Liver (tissue), 9 donors: ENCODE measurements around the gene MADD. TPM values are rescaled to one million over a fixed set of nuclear protein-coding genes. Genes with fewer than 3 reads are reported as not detected.

ENCODE experiments used
- DNase-seq: peaks from one replicate; pipeline ENCODE4 v3.0.0-alpha.2; 2017; ENCODE audit warnings: low spot score
- H3K27ac ChIP-seq, 2 donors: one replicate each; pipeline ENCODE4 v1.7.0; 2013; ENCODE audit warnings: inconsistent platforms in 2 of 2, low read length in 2 of 2, control low read depth in 1 of 2, low read depth in 1 of 2, mild to moderate bottlenecking in 1 of 2
- H3K27me3 ChIP-seq, 4 donors: one replicate each; pipeline versions ENCODE4 v1.6.1 to v1.7.0; 2013; ENCODE audit warnings: low read length in 3 of 4, inconsistent platforms in 1 of 4, mild to moderate bottlenecking in 1 of 4, moderate library complexity in 1 of 4; ENCODE audit not compliant: control insufficient read depth in 4 of 4, insufficient read depth in 4 of 4
- H3K36me3 ChIP-seq, 4 donors: one replicate each; pipeline versions ENCODE4 v1.6.1 to v1.7.0; 2013; ENCODE audit warnings: low read length in 3 of 4, mild to moderate bottlenecking in 3 of 4, low read depth in 1 of 4, moderate library complexity in 1 of 4; ENCODE audit not compliant: control insufficient read depth in 4 of 4, insufficient read depth in 3 of 4
- H3K4me1 ChIP-seq, 4 donors: one replicate each; pipeline versions ENCODE4 v1.6.1 to v1.7.0; 2013; ENCODE audit warnings: low read length in 3 of 4, mild to moderate bottlenecking in 3 of 4, moderate library complexity in 1 of 4; ENCODE audit not compliant: control insufficient read depth in 4 of 4, insufficient read depth in 4 of 4
- H3K4me3 ChIP-seq, 3 donors: one replicate each; pipeline versions ENCODE4 v1.6.1 to v1.7.0; 2013; ENCODE audit warnings: low read length in 3 of 3, control low read depth in 1 of 3, low read depth in 1 of 3, mild to moderate bottlenecking in 1 of 3
- H3K9ac ChIP-seq, 2 donors: one replicate each; pipeline ENCODE4 v1.7.0; 2013; ENCODE audit warnings: low read length in 2 of 2, mild to moderate bottlenecking in 2 of 2, moderate library complexity in 2 of 2, control low read depth in 1 of 2, low read depth in 1 of 2
- H3K9me3 ChIP-seq, 4 donors: one replicate each; pipeline versions ENCODE4 v1.6.1 to v1.7.0; 2013; ENCODE audit warnings: low read length in 3 of 4; ENCODE audit not compliant: control insufficient read depth in 4 of 4
- EGR1 ChIP-seq, 2 donors: IDR thresholded peaks; 2 replicates each; pipeline ENCODE4 v1.6.1; 2016 to 2018; ENCODE audit warnings: antibody characterized with exemption in 2 of 2, low read depth in 2 of 2
- FOXA1 ChIP-seq: IDR thresholded peaks from 2 replicates; pipeline ENCODE4 v1.6.1; 2016; ENCODE audit warnings: antibody characterized with exemption
- FOXA2 ChIP-seq: IDR thresholded peaks from 2 replicates; pipeline ENCODE4 v1.6.1; 2016; ENCODE audit warnings: antibody characterized with exemption
- GABPA ChIP-seq, 2 donors: IDR thresholded peaks in 1 of 2; conservative IDR thresholded peaks in 1 of 2; 2 replicates each; pipeline ENCODE4 v1.6.1; 2016; ENCODE audit warnings: antibody characterized with exemption in 2 of 2, mild to moderate bottlenecking in 1 of 2, moderate library complexity in 1 of 2
- HNF4A ChIP-seq, 2 donors: conservative IDR thresholded peaks; 2 replicates each; pipeline ENCODE4 v1.6.1; 2016; ENCODE audit warnings: antibody characterized with exemption in 2 of 2, mild to moderate bottlenecking in 2 of 2
- HNF4G ChIP-seq: IDR thresholded peaks from 2 replicates; pipeline ENCODE4 v1.6.1; 2016; ENCODE audit warnings: antibody characterized with exemption
- JUND ChIP-seq, 2 donors: IDR thresholded peaks; 2 replicates each; pipeline ENCODE4 v1.6.1; 2016; ENCODE audit warnings: antibody characterized with exemption in 2 of 2
- NR2F2 ChIP-seq: IDR thresholded peaks from 2 replicates; pipeline ENCODE4 v1.6.1; 2016; ENCODE audit warnings: antibody characterized with exemption
- RAD21 ChIP-seq, 2 donors: IDR thresholded peaks; 2 replicates each; pipeline ENCODE4 v1.6.1; 2016; ENCODE audit warnings: antibody characterized with exemption in 2 of 2, mild to moderate bottlenecking in 2 of 2
- REST ChIP-seq: IDR thresholded peaks from 2 replicates; pipeline ENCODE4 v1.6.1; 2016; ENCODE audit warnings: antibody characterized with exemption, mild to moderate bottlenecking
- RXRA ChIP-seq, 2 donors: IDR thresholded peaks; 2 replicates each; pipeline ENCODE4 v1.6.1; 2017 to 2018; ENCODE audit warnings: antibody characterized with exemption in 2 of 2, mild to moderate bottlenecking in 1 of 2
- SP1 ChIP-seq: IDR thresholded peaks from 2 replicates; pipeline ENCODE4 v1.6.1; 2018; ENCODE audit warnings: antibody characterized with exemption, mild to moderate bottlenecking
- TAF1 ChIP-seq: conservative IDR thresholded peaks from 2 replicates; pipeline ENCODE4 v1.6.1; 2016; ENCODE audit warnings: antibody characterized with exemption, mild to moderate bottlenecking
- YY1 ChIP-seq: IDR thresholded peaks from 2 replicates; pipeline ENCODE4 v1.6.1; 2016; ENCODE audit warnings: antibody characterized with exemption, mild to moderate bottlenecking
- ZBTB33 ChIP-seq: IDR thresholded peaks from 2 replicates; pipeline ENCODE4 v1.6.1; 2016; ENCODE audit warnings: antibody characterized with exemption
- WGBS: extraction: QIAGEN DNeasy Blood & Tissue Kit; methylation state at CpG from one replicate; pipeline ENCODE4 v1.1.7; 2013; 5-methylcytosine and 5-hydroxymethylcytosine counted together
- polyA plus RNA-seq, 2 donors: library from polyadenylated mRNA; stranded (reverse) in 1 of 2; unstranded in 1 of 2; fragments of 200-250 nt in 1 of 2; fragments of >200 nt in 1 of 2; fragmentation: Nextera tagmentation in 1 of 2; extraction: Ambion mirVana in 1 of 2; gene quantifications; one replicate each; pipeline versions ENCODE4 v1.2.1 to v1.2.3, GENCODE V29; 2013 to 2015
- total RNA-seq, 2 donors: library from RNA; depleted of rRNA; stranded (reverse); fragments of >200 nt; gene quantifications; one replicate each; pipeline ENCODE4 v1.2.3, GENCODE V29; 2014
- TF ChIP-seq, protein P1 (sequence below): fragments of 150-350 bp; IDR thresholded peaks from 2 replicates; pipeline ENCODE4 v1.5.1; 2017; ENCODE audit warnings: improper control_type of control experiment, low read depth, low read length; ENCODE audit not compliant: missing input control
- TF ChIP-seq, protein P2 (sequence below): IDR thresholded peaks from 2 replicates; pipeline ENCODE4 v1.6.1; 2016; ENCODE audit warnings: antibody characterized with exemption
- TF ChIP-seq, protein P3 (sequence below): IDR thresholded peaks from 2 replicates; pipeline ENCODE4 v1.6.1; 2016; ENCODE audit warnings: antibody characterized with exemption
- donor health status: healthy.
- donor health status: healthy.
- donor health status: healthy.
- donor health status: healthy.
- donor health status: healthy.

MADD gene
- total and polyA plus RNA-seq, 4 donors, result 9.9 to 20.5 (median 11.1) TPM

GRCh38 chr11:47264521-47264920 is 5.4 kb upstream of the MADD start:
- H3K27ac ChIP-seq, result no peak overlapping the region
- no peak overlapping the region for H3K9ac ChIP-seq
- no peaks in the 10 kb centered on the region for H3K9me3 ChIP-seq
- no peak for DNase-seq
- H3K36me3 ChIP-seq, result peaks cover 0 to 12% (median 9%) of the 10 kb centered on the region in 4 donors
- no peak overlapping the region for H3K4me3 ChIP-seq
- 89% methylated on average over 4 of the region's 4 CpGs for WGBS
- H3K4me1 ChIP-seq, result peaks cover 2 to 20% (median 12%) of the 10 kb centered on the region in 4 donors
- no peak for TF ChIP-seq NR2F2
- no peak for TF ChIP-seq HNF4G
- no peaks in the 10 kb centered on the region for H3K27me3 ChIP-seq

DNA sequence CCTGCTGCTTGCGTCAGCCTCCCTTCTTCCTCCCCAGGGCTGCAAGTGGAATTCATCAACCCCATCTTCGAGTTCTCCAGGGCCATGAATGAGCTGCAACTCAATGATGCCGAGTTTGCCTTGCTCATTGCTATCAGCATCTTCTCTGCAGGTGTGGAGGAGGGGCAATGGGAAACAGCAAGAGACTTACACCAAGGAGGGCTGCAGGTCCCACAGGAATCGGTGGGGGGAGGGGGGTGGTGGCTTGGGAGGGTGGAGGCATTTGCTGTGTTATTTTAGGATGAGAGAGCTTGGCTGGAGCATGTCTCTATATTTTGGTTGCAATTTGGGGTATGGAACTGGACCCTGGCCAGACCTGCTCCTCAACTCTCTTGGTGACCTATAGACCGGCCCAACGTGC is 2.1 kb upstream of the MADD start:
- Histone ChIP-seq H3K9me3 (no peaks in the 10 kb centered on the region), H3K4me1 (peaks cover 0 to 28% (median 20%) of the 10 kb centered on the region in 4 donors), H3K4me3 (no peak overlapping the region), H3K36me3 (peaks cover 0 to 4% (median 3%) of the 10 kb centered on the region in 4 donors), H3K27me3 (no peaks in the 10 kb centered on the region), H3K27ac (no peak overlapping the region), H3K9ac (no peak overlapping the region)
- DNase-seq, result no peak
- WGBS, result 77% methylated on average over 6 of the region's 6 CpGs
- TF ChIP-seq YY1, result no peak
- TF ChIP-seq FOXA1, result no peak
- TF ChIP-seq TAF1, result no peak
- no peak for TF ChIP-seq HNF4G
- TF ChIP-seq RXRA (IDR thresholded peaks at IDR 0.05), result no peak
- TF ChIP-seq, protein P1, sequence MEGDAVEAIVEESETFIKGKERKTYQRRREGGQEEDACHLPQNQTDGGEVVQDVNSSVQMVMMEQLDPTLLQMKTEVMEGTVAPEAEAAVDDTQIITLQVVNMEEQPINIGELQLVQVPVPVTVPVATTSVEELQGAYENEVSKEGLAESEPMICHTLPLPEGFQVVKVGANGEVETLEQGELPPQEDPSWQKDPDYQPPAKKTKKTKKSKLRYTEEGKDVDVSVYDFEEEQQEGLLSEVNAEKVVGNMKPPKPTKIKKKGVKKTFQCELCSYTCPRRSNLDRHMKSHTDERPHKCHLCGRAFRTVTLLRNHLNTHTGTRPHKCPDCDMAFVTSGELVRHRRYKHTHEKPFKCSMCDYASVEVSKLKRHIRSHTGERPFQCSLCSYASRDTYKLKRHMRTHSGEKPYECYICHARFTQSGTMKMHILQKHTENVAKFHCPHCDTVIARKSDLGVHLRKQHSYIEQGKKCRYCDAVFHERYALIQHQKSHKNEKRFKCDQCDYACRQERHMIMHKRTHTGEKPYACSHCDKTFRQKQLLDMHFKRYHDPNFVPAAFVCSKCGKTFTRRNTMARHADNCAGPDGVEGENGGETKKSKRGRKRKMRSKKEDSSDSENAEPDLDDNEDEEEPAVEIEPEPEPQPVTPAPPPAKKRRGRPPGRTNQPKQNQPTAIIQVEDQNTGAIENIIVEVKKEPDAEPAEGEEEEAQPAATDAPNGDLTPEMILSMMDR, result no peak
- no peak for TF ChIP-seq FOXA2
- no peak for TF ChIP-seq ZBTB33
- TF ChIP-seq EGR1 (IDR thresholded peaks at IDR 0.05; ENCODE audit: low read depth in 2 of 2), result no peak
- no peak for TF ChIP-seq REST
- TF ChIP-seq, protein P2, sequence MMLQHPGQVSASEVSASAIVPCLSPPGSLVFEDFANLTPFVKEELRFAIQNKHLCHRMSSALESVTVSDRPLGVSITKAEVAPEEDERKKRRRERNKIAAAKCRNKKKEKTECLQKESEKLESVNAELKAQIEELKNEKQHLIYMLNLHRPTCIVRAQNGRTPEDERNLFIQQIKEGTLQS, result no peak
- TF ChIP-seq, protein P3, sequence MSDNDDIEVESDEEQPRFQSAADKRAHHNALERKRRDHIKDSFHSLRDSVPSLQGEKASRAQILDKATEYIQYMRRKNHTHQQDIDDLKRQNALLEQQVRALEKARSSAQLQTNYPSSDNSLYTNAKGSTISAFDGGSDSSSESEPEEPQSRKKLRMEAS, result no peak
- TF ChIP-seq JUND (IDR thresholded peaks at IDR 0.05), result no peak
- no peak for TF ChIP-seq RAD21 (IDR thresholded peaks at IDR 0.05)
- no peak for TF ChIP-seq GABPA (IDR thresholded peaks at IDR 0.05 in 1 of 2, conservative IDR thresholded peaks at IDR 0.05 in 1 of 2)
- no peak for TF ChIP-seq SP1
- no peak for TF ChIP-seq HNF4A (conservative IDR thresholded peaks at IDR 0.05)
- no peak for TF ChIP-seq NR2F2
